Peyer's patch (tissue), 4 donors: ENCODE results near the gene TEAD1. TPM values are rescaled to one million over a fixed set of nuclear protein-coding genes. Genes with fewer than 3 reads are reported as not detected.

Experiments used
- DNase-seq, 3 donors: peaks; one replicate each; pipeline ENCODE4 v3.0.0-alpha.2; 2017 to 2019
- H3K27ac ChIP-seq, 4 donors: fragments of 200-600 bp; sonication (generic); one replicate each; pipeline ENCODE4 v1.5.1; 2016 to 2019
- H3K27me3 ChIP-seq, 2 donors: fragments of 200-600 bp; sonication (generic); one replicate each; pipeline ENCODE4 v1.5.1; 2019
- H3K36me3 ChIP-seq, 3 donors: fragments of 200-600 bp; sonication (generic); one replicate each; pipeline ENCODE4 v1.5.1; 2016 to 2019
- H3K4me1 ChIP-seq, 4 donors: fragments of 200-600 bp; sonication (generic); one replicate each; pipeline ENCODE4 v1.5.1; 2016 to 2019
- H3K4me3 ChIP-seq, 4 donors: fragments of 200-600 bp; sonication (generic); 1 replicate in 3 of 4; 2 replicates in 1 of 4; pipeline ENCODE4 v1.5.1; 2016 to 2019; ENCODE audit warnings: mild to moderate bottlenecking in 1 of 4
- H3K9me3 ChIP-seq, 4 donors: fragments of 200-600 bp; sonication (generic); one replicate each; pipeline ENCODE4 v1.5.1; 2016 to 2019; ENCODE audit warnings: mild to moderate bottlenecking in 1 of 4
- CTCF ChIP-seq, 6 experiments: fragments of 450-650 bp in 4 of 6; fragments of 200-600 bp in 2 of 6; sonication (generic) in 1 of 6; IDR thresholded peaks; one replicate each; pipeline ENCODE4 v1.5.1; 2017 to 2019; ENCODE audit warnings: antibody characterized with exemption in 6 of 6, mild to moderate bottlenecking in 3 of 6, moderate library complexity in 1 of 6
- POLR2A ChIP-seq, 2 donors: fragments of 450-650 bp; IDR thresholded peaks; one replicate each; pipeline ENCODE4 v1.5.1; 2017; ENCODE audit warnings: antibody characterized with exemption in 2 of 2, mild to moderate bottlenecking in 2 of 2, moderate library complexity in 2 of 2
- total RNA-seq, 4 donors: library from RNA; depleted of rRNA; stranded (reverse); fragments of >200 nt; gene quantifications; one replicate each; pipeline ENCODE4 v1.1.0, GENCODE V29; 2016

TEAD1 gene
- total RNA-seq, 4 donors from 2014 or later = 34.5 to 125 (median 65.1) TPM

GRCh38 chr11:12743834-12744449 lies 69.7 kb downstream of the TEAD1 start:
- H3K27ac ChIP-seq = no peak overlapping the region
- peaks cover 0 to 5% (median 0%) of the 10 kb centered on the region in 4 donors for H3K4me1 ChIP-seq
- no peaks in the 10 kb centered on the region for H3K36me3 ChIP-seq
- TF ChIP-seq CTCF (IDR thresholded peaks at IDR 0.05) (no peak), POLR2A (IDR thresholded peaks at IDR 0.05) (no peak)
- no peaks in the 10 kb centered on the region for H3K27me3 ChIP-seq
- H3K9me3 ChIP-seq = no peaks in the 10 kb centered on the region
- H3K4me3 ChIP-seq = no peak overlapping the region
- no peak for DNase-seq

- Histone ChIP-seq H3K27me3 (no peaks in the 10 kb centered on the region), H3K36me3 (no peaks in the 10 kb centered on the region), H3K9me3 (no peaks in the 10 kb centered on the region), H3K4me1 (peaks cover 0 to 5% (median 0%) of the 10 kb centered on the region in 4 donors), H3K27ac (no peak overlapping the region), H3K4me3 (no peak overlapping the region)
- TF ChIP-seq CTCF (IDR thresholded peaks at IDR 0.05) (no peak), POLR2A (IDR thresholded peaks at IDR 0.05) (no peak)
- no peak for DNase-seq
These were observed 70.7 kb downstream of the TEAD1 start for GRCh38 chr11:12744826-12745502.

GRCh38 chr11:12745787-12746186 lies 71.6 kb downstream of the TEAD1 start:
- Histone ChIP-seq H3K36me3 (no peaks in the 10 kb centered on the region), H3K27ac (no peak overlapping the region), H3K9me3 (no peaks in the 10 kb centered on the region), H3K4me1 (peaks cover 0 to 5% (median 0%) of the 10 kb centered on the region in 4 donors), H3K27me3 (no peaks in the 10 kb centered on the region), H3K4me3 (no peak overlapping the region)
- TF ChIP-seq POLR2A (IDR thresholded peaks at IDR 0.05) = no peak
- TF ChIP-seq CTCF (IDR thresholded peaks at IDR 0.05) = no peak
- no peak for DNase-seq

- peaks cover 0 to 5% (median 0%) of the 10 kb centered on the region in 4 donors for H3K4me1 ChIP-seq
- no peak for TF ChIP-seq CTCF (IDR thresholded peaks at IDR 0.05)
- H3K4me3 ChIP-seq = no peak overlapping the region
- H3K27me3 ChIP-seq = no peaks in the 10 kb centered on the region
- H3K36me3 ChIP-seq = no peaks in the 10 kb centered on the region
- H3K27ac ChIP-seq = no peak overlapping the region
- H3K9me3 ChIP-seq = no peaks in the 10 kb centered on the region
- no peak for DNase-seq
These were observed 72.4 kb downstream of the TEAD1 start for GRCh38 chr11:12746593-12747097.

- no peaks in the 10 kb centered on the region for H3K36me3 ChIP-seq
- H3K9me3 ChIP-seq = no peaks in the 10 kb centered on the region
- no peaks in the 10 kb centered on the region for H3K27me3 ChIP-seq
- TF ChIP-seq POLR2A (IDR thresholded peaks at IDR 0.05) (no peak), CTCF (IDR thresholded peaks at IDR 0.05) (no peak)
- no peak for DNase-seq
- H3K4me3 ChIP-seq = no peak overlapping the region
- H3K27ac ChIP-seq = no peak overlapping the region
- peaks cover 0 to 5% (median 0%) of the 10 kb centered on the region in 4 donors for H3K4me1 ChIP-seq
These were observed 74.3 kb downstream of the TEAD1 start for GRCh38 chr11:12748561-12748960.
